ENCODE measurements around the gene MCU.
"Not testable (repeated sequence)": the region's sequence is repeated elsewhere in the genome, so short reads cannot be mapped to it uniquely, and the experiment has no call there.

Gene MCU

GRCh38 chr10:72763201-72763600, 71.3 kb downstream of the MCU start:
- no peak for DNase-seq

GRCh38 chr10:72764151-72764550, 72.2 kb downstream of the MCU start:
- no peak for DNase-seq

- no peak for DNase-seq
Measured at GRCh38 chr10:72765051-72765745, 73.3 kb downstream of the MCU start.

GRCh38 chr10:72771195-72771594, 79.3 kb downstream of the MCU start:
- not testable (repeated sequence) for DNase-seq

GRCh38 chr10:72772031-72772430, 80.1 kb downstream of the MCU start:
- no peak for DNase-seq

- DNase-seq, result no peak
Measured at GRCh38 chr10:72779874-72780273, 87.9 kb downstream of the MCU start.

- DNase-seq, result no peak
Measured at GRCh38 chr10:72782649-72783330, 90.8 kb downstream of the MCU start.

- no peak for DNase-seq
Measured at GRCh38 chr10:72783410-72783833, 91.5 kb downstream of the MCU start.

- DNase-seq, result no peak
Measured at GRCh38 chr10:72784551-72785351, 92.8 kb downstream of the MCU start.

- DNase-seq, result no peak
Measured at GRCh38 chr10:72785409-72785808, 93.5 kb downstream of the MCU start.

- no peak for DNase-seq
Measured at GRCh38 chr10:72790216-72790990, 98.5 kb downstream of the MCU start.

GRCh38 chr10:72792288-72792687, 100.3 kb downstream of the MCU start:
- no peak for DNase-seq

GRCh38 chr10:72793752-72794151, 101.8 kb downstream of the MCU start:
- no peak for DNase-seq

- no peak for DNase-seq
Measured at GRCh38 chr10:72794260-72794659, 102.3 kb downstream of the MCU start.

GRCh38 chr10:72796042-72796441, 104.1 kb downstream of the MCU start:
- no peak for DNase-seq

GRCh38 chr10:72796538-72796937, 104.6 kb downstream of the MCU start:
- no peak for DNase-seq

GRCh38 chr10:72800000-72800740, 108.2 kb downstream of the MCU start:
- no peak for DNase-seq

- no peak for DNase-seq
Measured at GRCh38 chr10:72800741-72801092, 108.8 kb downstream of the MCU start.

- no peak for DNase-seq
Measured at GRCh38 chr10:72801263-72801868, 109.4 kb downstream of the MCU start.

- DNase-seq, result no peak
Measured at GRCh38 chr10:72802332-72802731, 110.4 kb downstream of the MCU start.

- DNase-seq, result no peak
Measured at GRCh38 chr10:72802763-72803505, 111.0 kb downstream of the MCU start.

Data from NCI-H2081 treated with DMSO at 0.1 percent for 48 hours (cell line).